ENCODE results near the gene CBX8.

DNA sequence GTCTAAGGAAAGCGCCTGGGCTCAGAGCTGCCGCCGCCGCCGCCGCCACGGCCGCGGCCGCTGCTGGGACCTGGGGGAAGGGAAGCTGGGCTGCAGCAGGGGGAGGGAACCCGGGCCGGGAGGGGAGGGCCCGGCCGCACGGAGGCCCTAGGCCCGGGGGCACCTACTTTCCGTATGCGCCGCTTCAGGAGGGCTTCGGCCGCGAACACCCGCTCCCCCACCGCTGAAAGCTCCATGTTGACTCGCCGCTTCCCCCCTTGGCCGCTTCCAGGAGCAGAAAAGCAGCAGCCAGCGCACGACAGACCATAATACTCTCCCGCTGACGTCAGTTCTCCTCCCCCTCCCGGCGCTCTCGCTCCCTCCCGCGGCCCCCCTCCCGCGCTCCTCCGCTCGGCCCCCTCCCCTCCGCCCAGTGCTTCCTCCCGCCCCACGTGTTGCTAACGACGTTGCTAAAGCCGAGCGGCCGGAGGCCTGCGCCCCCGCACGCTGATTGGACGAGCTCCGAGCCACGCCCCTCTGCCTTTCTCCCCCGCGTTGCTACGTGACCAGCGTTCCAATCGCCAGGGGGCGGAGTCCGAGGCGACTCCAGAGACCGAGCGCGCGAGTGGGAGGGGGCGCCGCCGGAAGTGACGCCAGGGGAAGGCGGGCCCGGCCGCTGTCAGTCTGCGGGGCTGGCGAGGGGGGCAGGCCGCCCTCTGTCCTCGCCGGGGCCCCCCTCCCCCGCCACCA is at the start of gene CBX8:
- TF ChIP-seq, protein P1, sequence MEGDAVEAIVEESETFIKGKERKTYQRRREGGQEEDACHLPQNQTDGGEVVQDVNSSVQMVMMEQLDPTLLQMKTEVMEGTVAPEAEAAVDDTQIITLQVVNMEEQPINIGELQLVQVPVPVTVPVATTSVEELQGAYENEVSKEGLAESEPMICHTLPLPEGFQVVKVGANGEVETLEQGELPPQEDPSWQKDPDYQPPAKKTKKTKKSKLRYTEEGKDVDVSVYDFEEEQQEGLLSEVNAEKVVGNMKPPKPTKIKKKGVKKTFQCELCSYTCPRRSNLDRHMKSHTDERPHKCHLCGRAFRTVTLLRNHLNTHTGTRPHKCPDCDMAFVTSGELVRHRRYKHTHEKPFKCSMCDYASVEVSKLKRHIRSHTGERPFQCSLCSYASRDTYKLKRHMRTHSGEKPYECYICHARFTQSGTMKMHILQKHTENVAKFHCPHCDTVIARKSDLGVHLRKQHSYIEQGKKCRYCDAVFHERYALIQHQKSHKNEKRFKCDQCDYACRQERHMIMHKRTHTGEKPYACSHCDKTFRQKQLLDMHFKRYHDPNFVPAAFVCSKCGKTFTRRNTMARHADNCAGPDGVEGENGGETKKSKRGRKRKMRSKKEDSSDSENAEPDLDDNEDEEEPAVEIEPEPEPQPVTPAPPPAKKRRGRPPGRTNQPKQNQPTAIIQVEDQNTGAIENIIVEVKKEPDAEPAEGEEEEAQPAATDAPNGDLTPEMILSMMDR (IDR thresholded peaks at IDR 0.05; ENCODE audit: low read depth, low read length): no peak
- TF ChIP-seq EZH2phosphoT487 (IDR thresholded peaks at IDR 0.05; ENCODE audit: low read depth): no peak

Measured in OCI-LY3 (cell line).